Measurements from ENCODE around the gene SGO1.

- no peak for TF ChIP-seq BHLHE40 (IDR thresholded peaks at IDR 0.05; ENCODE audit: borderline replicate concordance)
- no peak for TF ChIP-seq ZNF384 (IDR thresholded peaks at IDR 0.05)
- no peak for TF ChIP-seq ARNT (IDR thresholded peaks at IDR 0.05)
- TF ChIP-seq TARDBP (IDR thresholded peaks at IDR 0.05): no peak
- TF ChIP-seq LEF1 (IDR thresholded peaks at IDR 0.05; ENCODE audit: borderline replicate concordance): no peak
These were observed 44.9 kb upstream of the SGO1 start for GRCh38 chr3:20230954-20231353.
